IPS DF 19.7 (cell line): ENCODE data around the gene PAK2.
"Not testable (repeated sequence)": the region's sequence is repeated elsewhere in the genome, so short reads cannot be mapped to it uniquely, and the experiment has no call there.

Source experiments
- DNase-seq: peaks from one replicate; pipeline ENCODE4 v3.0.0-alpha.2; 2013; ENCODE audit warnings: low read depth, low spot score

The PAK2 gene

DNA sequence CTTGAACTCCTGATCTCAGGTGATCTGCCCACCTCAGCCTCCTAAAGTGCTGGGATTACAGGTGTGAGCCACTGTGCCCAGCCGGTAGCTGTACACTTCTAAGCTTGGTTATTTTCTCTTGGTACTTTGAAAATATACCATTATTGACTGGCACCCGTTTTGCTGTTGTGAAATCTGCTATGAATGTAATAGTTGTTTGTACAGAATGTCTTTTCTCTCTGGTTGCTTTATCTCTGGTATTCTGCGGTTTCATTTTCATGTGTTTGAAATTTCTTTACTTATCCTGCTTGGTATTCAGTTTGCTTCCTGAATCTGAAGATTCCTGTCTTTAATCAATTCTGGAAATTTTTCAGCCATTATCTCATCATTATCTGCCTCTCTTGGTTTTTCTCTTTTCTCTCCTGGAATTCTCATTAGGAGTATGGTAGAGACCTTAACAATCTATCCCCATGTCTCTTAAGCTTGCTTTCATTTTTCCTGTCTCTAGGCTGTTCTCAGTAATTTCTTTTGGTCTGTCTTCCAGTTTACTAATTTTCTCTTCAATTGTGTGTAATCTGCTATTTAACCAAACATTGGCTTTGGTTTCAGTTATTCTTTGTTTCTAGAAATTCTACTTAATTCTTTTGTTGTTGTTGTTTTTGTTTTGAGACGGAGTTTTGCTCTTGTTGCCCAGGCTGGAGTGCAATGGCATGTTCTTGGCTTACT lies 2.8 kb upstream of the PAK2 start:
- DNase-seq: no peak

DNA sequence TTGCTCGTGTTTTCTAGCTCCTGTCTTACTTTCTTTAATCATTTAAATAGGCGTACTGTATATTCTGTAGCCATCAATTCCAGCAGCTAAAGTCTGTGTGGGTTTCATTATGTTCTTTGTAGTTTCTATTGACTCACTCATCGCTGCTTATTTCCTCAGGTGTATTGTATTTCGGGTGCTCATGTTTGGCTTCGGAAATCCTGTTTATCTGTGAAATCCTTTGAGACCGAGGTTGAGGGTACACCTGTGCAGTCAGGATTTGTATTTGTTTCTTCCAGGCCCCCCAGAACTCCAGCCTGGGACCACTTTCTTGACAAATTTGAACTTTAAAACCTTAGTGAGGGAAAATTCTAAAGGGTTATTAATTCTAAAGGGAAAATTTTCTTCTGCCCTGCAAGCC lies 2.0 kb upstream of the PAK2 start:
- DNase-seq: no peak

DNA sequence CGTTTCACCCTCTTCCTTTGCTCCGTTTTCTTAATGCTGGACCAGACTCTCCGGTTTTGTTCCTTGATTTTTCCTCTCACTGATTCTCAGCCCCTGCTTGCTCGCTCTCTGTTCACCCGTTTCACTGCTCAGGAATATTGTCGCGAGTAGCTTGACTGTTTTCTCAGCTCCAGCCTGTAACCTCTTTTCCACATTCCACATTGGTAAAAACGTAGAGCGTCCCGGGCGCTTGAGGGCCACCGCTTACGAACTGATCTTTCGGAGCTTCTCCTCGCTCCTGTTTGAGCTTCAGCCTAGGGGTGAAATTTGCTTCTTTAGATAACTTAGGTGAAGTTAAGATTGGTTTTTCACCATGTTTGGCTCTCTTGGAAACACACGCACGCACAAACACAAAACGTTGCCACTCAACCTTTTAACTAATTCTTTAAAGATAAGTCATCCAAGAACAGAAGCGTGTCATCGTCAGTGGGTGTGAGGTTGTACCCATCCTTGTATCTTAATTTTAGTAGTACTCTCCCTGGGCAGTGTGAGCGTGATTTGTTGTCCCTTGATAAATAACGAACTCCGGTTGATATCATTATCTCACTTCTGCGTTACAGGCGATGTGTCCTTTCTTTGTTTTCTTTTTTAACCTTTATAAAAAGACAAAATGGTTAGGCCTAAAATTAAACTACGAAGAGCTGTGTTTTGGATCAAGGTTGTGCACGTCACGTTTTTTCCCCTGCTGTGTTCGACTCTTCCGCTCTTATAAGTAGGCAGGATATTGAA lies 1.0 kb downstream of the PAK2 start:
- no peak for DNase-seq

DNA sequence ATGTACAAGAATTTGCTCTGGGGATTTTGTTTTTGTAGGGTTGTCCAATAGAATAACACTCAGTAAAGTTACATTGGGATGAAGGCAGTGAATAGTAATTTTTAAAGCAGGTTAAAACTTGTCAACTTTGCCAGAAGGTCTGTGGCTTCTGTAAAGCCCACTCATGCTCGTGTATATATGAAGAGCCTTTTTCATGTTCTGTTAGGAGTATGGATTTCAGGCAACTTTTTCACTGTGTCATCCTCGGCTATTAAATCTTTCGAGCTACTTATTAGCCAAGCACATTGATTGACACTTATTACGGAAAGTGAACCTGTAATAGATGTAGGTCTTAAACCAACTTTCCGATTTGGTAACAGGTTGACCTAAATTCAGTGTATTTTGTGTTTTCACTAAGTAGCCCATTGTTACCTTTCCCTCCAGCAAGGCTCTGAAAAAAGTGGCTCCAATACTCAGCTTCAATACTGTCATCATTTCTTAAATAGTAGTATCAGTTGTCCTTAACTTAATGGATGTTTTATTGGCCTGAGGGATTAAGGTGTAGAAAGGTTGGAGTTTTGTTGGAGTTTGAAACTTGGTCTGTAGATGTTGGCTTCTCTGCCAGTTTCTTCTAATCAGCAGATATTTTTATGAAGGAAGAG lies 1.7 kb downstream of the PAK2 start:
- DNase-seq: no peak

DNA sequence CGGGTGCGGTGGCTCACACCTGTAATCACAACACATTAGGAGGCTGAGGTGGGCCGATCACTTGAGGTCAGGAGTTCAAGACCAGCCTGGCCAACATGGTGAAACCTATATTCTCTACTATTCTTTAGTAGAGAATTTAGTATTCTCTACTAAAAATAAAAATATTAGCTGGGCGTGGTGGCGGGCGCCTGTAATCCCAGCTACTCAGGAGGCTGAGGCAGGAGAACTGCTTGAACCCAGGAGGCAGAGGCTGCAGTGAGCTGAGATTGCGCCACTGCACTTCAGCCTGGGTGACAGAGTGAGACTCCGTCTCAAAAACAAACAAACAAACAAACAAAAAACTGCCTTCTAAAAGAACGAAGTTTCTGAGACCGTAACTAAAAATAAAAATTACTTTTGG lies 3.9 kb downstream of the PAK2 start:
- not testable (repeated sequence) for DNase-seq

DNA sequence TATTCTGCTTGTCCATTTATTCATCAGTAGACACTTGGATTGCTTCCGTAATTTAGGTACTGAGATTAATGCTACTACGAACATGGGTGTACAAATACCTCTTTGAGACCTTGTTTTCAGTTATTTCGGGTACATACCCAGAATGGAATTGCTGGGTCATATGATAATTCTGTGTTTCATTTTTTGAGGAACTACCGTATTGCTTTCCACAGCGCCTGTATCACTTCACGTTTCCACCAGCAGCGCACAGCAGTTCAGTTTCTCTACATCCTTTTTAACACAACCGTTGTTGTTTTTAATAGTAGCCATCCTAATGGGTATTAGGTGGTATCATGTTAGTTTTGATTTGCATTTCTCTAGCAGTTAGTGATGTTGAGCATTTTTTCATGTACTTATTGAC lies 9.5 kb downstream of the PAK2 start:
- no peak for DNase-seq

DNA sequence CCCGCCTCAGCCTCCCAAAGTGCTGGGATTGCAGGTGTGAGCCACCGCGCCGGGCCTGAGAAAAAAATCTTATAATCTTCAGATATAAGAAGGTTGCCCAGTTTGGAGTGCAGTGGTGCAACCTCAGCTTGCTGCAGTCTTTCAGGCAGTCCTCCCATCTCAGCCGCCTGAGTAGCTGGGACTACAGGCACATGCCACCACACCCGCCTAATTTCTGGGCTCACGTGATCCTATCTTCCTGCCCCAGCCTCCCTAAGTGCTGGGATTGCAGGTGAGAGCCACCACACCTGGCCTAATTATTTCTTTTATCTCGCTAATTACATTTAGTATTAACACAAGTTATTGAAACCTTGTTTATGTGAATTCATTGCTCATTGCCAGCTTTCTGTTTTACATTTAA lies 13.5 kb downstream of the PAK2 start:
- no peak for DNase-seq

DNA sequence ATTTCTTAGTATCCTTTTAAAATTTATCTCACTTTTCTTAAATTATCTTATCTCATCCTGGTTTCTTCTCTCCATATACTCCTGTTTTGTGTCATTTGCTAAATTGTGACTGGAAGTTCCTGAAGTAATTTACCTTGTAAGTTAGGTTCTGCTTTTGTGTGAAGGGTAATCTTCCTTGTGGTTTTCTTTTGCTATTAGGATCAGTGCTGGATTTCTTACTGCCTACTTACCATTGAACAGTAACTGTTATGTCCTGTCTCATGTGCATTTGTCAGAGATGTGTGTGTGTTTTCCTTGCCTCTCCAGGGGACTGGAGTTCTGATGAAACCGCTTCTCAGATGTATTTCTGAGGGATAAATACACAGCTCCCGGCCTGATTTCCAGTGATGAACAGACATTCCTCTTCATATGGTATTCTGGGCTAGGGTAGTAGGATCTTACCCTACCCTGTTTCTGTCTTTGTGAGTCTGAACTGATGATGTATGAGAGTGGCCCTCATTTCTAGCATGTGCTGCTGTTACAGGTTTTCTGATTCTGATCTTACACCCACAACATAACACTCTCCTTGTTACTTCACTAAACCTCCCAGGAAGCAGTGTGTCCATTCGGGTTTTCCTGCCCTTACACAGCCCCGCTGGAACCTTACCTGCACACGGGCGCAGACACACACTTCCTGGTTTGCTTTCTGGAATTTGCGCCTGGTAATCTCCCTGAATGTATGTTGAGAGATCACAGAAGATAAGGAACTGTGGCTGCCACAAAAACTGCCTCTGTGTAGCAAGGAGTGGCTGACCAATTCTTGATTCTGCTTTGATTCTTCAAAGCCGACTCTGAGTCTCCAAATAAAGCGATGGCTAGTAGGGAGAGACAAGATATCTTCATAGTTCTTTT lies 14.7 kb downstream of the PAK2 start:
- DNase-seq: no peak

DNA sequence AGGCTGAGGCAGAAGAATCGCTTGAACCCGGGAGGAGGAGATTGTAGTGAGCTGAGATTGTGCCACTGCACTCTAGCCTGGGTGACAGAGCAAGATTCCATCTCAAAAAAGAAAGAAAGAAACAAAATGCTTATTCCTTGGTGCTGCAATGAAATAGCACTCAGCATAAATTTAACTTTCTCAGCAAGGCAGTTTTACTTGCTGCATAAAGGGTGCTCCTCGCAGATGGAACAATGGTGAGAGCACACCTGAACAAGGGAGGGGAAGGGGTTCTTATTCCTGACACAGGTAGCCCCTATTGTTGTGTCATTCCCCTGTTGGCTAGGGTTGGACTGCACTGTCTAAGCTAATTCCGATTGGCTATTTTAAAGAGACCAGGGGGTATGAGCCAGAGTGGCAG lies 17.1 kb downstream of the PAK2 start:
- DNase-seq: no peak

DNA sequence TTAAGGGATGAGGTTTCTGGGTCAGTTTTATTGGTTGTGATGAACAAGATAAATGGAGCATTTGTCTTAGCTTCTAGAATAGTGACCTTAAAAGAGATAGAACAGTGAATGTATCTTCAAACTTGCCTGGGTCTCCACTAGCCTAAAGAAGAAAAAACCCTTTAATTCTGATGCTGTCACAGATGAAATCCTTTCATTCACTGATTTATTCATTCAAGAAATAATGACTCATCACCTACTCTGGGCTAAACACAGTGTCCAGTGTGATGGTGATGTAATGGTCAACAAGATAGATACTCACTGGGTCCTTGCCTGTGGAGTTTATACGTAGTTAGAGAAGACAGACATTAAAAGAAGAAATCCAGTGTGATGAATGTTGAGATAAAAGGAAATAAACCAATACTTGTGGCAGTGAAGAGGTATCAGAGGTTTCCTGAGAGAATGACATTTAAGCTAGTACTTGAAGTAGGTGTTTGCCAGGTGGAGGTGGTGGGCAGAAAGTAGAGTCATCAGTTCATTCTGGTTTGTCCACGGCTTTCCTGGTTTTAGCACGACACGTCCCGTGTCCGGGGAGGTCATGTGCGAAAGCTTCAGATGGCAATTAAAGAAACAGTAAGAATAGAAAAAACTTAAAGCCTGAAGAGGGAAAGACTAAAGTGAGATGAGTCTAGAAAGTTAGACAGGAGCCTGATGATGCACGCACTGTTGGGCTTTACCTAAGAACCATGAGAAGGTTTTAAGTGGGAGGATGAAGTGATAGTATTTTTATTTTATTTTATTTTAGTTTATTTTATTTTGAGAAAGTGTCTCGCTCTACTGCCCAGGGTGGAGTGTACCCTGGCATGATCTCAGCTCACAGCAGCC lies 18.5 kb downstream of the PAK2 start:
- DNase-seq: no peak

DNA sequence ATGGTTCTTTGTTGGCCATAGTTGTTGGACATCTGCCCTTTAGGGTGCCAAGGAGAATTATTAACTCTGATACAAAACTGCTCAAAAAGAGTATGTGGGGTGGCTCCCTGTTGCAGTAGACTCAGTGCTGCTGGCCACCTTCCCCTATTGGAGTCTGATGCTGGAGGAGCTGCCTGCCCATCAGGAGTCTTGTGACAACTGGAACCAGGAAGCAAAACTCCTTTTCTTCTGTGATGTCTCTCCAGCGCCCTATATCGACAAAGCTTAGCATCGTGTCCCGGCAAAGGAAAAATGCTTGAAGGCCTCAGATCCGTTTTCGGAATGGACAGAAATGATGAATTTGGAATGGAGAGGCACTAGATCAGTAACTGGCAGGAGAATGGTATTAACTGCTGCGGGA lies 23.5 kb downstream of the PAK2 start:
- no peak for DNase-seq

DNA sequence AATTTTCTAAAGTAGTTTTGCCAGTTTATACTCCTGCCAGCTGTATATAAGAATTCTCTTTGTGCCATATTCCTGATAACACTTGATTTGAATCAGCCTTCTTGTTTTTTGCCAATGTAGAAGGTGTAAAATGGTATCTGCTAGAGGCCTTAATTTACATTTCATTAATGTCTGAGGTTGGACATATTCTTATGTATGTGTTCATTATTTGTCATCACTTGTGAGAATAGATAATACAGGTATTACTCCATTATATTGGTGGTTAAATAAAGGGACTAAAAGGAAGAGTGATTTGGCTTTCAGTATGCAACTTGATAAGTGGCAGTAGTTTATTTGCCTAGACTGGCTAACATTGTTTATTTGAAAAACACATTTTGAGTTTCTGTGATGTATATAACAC lies 25.8 kb downstream of the PAK2 start:
- DNase-seq: no peak

DNA sequence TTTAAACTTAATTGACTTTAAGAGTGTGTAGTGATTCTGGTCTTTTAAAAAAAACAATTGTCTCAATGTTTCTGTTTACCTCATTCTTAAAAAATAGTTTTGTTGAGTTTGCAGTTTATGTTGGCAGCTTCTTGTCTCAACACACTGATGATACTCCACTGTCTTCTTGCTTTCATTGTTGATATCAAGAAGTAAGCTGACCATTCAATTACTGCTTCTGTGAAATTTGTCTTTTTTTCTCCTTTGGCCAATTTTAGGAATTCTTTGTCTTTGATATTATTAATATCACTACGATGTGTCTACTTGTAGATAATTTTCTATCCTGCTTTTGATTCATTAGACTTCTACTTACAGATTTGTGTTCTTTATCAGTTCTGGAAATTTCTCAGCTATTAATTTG lies 31.4 kb downstream of the PAK2 start:
- no peak for DNase-seq

DNA sequence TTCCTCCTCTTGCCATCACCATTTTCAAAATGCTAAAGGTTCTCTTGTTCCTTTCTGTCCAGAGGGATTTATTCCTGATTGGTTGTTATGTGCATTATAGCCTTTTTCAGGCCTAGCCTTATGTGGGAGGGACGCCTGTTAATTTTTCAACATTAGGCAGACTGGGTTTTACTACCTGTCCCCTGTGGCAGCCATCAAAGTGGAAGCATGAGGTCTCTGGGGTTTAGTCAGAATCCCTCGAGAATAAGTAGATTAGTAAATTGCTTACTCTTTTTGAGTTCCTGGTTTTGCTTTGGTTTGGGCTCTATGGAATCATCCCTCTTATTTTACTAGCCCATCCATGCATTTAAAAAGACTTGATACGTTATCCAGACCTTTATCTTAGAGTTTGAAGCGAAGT lies 32.4 kb downstream of the PAK2 start:
- no peak for DNase-seq

DNA sequence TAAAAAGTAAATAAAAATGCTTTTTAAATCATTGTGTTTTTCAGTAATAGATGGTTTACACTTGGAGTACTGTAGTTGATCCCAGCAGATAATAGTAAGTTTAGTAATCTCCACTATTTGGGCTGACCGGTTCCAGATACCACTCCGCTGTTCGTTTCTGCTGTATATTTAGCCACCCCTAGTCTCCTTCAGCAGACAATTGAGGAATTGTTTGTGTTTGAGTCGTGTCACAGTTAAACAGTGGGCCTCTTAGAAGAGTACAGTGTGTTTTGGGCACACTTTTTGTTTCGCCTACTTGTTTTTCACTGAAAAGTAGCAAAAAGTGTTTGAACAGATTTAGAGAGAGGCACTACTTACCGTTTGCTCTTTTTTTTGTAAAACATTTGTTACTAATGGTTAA lies 33.2 kb downstream of the PAK2 start:
- DNase-seq: no peak

DNA sequence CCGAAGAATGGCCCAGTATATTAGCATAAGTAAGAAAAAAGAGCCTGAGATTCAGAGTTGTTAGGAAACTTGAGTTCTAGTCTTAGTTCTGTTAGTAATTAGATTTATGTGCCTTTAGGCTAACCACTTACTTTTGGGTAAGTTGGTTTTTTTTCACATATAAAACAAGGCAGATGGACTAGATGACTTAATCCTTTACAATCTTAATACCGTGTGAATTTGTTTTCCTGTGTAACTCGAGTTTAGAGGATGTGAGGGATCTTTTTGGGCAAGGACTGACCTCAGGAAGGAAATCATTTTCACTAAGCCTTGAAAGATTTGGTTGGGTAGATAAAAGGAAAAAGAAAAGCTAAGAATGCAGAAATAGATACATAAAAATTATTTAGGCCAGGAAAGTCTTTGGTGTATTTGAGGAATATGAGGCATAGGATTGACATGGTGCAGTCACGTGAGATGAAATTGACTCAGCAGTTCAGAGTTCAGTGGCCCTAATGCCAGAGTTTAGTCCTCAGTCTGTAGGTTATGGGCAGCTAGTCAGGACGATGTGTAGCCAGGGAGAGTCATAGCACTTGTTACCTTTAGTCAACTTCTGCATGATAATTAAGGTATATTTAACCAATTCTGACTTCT lies 34.6 kb downstream of the PAK2 start:
- DNase-seq: no peak

DNA sequence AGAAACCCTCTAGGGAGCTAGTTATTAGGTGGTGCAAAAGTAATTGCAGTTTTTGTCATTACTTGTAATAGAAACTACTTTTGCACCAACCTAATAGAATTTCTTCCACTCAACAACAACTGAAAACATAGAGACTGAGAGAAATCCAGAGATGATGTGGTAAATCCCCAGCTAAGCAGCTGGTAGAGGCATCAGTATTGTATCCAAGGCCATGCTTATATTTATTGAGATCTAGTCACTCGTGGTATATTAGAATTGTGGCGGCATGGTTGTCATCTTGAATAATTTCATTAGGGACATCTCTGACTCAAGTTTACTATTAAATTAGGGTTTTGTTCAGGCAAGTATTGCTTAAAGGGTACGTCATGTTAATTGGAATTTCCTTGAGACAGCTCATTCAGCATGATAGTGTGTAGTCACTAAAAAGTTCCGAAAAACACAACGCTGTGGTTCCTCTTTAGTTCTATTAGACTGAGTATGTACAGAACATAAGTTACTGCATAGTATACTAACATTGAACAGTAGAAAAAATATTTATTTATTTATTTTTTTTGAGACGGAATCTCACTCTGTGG lies 35.3 kb downstream of the PAK2 start:
- no peak for DNase-seq

DNA sequence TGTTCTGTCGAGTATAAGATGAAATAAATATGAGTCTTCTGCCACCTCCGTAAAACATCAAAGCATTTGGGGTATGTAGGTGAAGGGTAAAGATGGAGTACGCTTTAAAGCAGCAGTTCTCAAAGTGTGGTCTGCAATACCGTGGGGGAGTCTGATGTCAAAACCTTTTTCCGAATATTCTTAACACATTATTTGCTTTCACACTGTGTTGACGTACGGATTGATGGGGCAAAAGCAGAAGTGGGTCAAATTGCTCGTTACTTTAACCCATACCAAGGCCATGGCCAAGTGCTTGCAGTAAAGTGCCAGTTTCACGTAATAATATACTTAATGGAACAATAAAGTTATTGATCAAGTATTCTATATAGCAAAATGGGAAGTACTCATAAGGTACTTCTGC lies 36.3 kb downstream of the PAK2 start:
- DNase-seq: no peak

DNA sequence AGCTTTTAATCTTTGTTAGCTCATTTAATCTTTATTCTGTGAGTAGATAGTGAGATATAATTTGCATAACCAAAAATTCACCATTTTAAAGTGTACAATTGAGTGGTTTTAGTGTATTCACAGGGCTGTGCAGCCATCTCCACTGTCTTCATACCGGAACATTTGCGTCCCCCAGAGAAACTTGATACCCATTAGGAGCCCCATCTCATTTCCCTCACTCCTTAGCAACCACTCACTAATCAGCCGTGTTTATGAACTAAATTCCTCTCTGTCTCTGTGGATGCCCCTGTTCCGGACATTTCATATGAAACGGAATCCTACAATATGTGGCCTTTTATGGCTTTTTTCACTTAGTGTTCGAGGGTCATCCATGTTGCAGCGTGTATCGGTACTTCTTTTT lies 38.2 kb downstream of the PAK2 start:
- no peak for DNase-seq

DNA sequence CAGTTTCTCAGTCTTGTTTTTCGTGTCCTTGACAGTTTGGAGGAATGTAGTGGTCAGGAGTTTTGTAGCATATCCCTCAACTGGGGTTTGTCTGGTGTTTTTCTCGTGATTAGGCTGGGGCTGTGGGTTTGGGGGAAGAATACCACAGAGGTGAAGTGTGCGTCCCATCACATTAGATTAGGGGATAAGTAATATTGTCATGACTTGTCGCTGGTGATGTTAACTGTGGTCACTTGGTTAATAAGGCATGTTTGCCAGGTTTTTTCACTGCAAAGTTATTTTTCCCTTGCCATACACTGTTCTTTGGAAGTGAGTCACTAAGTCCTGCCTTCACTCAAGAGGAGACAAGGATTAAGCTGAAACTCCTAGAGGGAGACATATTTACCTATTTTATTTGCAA lies 39.1 kb downstream of the PAK2 start:
- DNase-seq: no peak
